ENCODE data around the gene ATG7. TPM values are rescaled to one million over a fixed set of nuclear protein-coding genes. Genes with fewer than 3 reads are reported as not detected.
A peak's percentile ranks its signal among the peaks of the same experiment; 100 is the strongest.

ATG7 gene
- polyA plus RNA-seq, 6 donors from 2014 or later, result 15.5 to 36.9 (median 18.4) TPM

- DNase-seq (no peak), ATAC-seq (ENCODE audit: low read depth in 2 of 2) (no peak)
- Mint-ChIP-seq H3K4me1 (peaks cover 27 to 35% (median 35%) of the 10 kb centered on the region in 3 donors), H3K9me3 (no peaks in the 10 kb centered on the region), H3K27me3 (no peaks in the 10 kb centered on the region), H3K27ac (peak overlapping the region in 2 of 6 donors; percentile 57 to 86), H3K4me3 (no peak overlapping the region), H3K36me3 (peaks cover 7 to 12% of the 10 kb centered on the region in 2 donors)
Observed at GRCh38 chr3:11604139-11604892, 332.1 kb downstream of the ATG7 start.

GRCh38 chr3:11605398-11605797 lies 333.2 kb downstream of the ATG7 start:
- H3K27me3 Mint-ChIP-seq, result no peaks in the 10 kb centered on the region
- H3K9me3 Mint-ChIP-seq, result no peaks in the 10 kb centered on the region
- ATAC-seq (ENCODE audit: low read depth in 2 of 2) (no peak), DNase-seq (no peak)
- peak overlapping the region; percentile 0 to 68 (median 28) for H3K27ac Mint-ChIP-seq
- H3K4me3 Mint-ChIP-seq, result no peak overlapping the region
- H3K4me1 Mint-ChIP-seq, result peaks cover 30 to 44% (median 40%) of the 10 kb centered on the region in 3 donors
- H3K36me3 Mint-ChIP-seq, result peaks cover under 1 to 6% of the 10 kb centered on the region in 2 donors

DNA sequence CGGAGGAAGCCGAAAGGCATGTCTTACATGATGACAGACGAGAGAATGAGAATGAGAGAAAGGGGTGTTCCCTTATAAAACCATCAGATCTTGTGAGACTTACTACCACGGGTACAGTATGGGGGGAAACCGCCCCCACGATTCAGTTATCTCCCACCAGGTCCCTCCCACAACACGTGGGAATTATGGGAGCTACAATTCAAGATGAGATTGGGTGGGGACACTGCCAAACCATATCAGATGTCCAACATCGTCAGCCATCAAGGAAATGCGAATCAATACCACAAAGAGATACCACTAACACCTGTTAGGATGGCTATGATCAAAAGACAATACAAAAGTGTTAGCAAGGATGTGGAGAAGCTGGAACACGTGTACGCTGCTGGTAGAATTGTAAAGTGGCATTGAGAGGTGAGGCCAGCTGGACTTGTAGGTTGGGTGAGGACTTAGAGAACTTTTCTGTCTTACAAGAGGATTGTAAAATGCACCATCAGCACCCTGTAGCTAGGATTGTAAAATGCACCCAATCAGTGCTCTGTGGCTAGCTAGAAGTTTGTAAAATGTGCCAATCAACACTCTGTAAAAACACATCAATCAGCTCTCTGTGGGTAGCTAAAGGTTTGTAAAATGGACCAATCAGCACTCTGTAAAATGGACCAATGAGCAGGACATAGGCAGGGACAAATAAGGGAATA lies 334.0 kb downstream of the ATG7 start:
- H3K36me3 Mint-ChIP-seq, result no peaks in the 10 kb centered on the region
- no peaks in the 10 kb centered on the region for H3K9me3 Mint-ChIP-seq
- no peak overlapping the region for H3K4me3 Mint-ChIP-seq
- no peak for ATAC-seq (ENCODE audit: low read depth in 2 of 2)
- peaks cover 32 to 40% (median 39%) of the 10 kb centered on the region in 3 donors for H3K4me1 Mint-ChIP-seq
- peak overlapping the region in 4 of 6 donors; percentile 49 to 92 (median 70) for H3K27ac Mint-ChIP-seq
- DNase-seq, result no peak
- H3K27me3 Mint-ChIP-seq, result no peaks in the 10 kb centered on the region

DNA sequence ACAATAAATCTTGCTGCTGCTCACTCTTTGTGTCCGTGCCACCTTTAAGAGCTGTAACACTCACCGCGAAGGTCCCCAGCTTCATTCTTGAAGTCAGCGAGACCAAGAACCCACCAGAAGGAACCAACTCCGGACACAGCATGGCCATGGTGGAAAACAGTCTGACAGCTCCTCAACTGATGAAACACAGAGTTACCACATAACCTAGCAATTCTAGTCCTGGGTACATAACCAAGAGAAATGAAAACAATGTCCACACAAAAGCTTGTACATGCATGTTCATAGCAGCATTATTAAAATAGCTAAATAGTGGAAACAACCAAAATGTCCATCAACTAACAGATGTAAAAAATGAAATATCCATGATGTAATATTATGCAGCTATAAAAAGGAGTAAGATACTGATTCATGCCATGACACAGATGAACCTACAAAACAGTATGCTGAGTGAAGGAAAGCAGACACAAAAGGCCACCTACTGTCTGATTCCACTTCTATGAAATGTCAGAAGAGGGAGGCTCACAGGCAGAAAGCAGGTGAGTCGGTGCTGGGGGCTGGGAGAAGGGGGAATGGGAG lies 334.8 kb downstream of the ATG7 start:
- no peaks in the 10 kb centered on the region for H3K9me3 Mint-ChIP-seq
- ATAC-seq (ENCODE audit: low read depth in 2 of 2) (no peak), DNase-seq (no peak)
- H3K4me3 Mint-ChIP-seq, result no peak overlapping the region
- peaks cover 29 to 35% (median 32%) of the 10 kb centered on the region in 3 donors for H3K4me1 Mint-ChIP-seq
- H3K27me3 Mint-ChIP-seq, result no peaks in the 10 kb centered on the region
- H3K36me3 Mint-ChIP-seq, result no peaks in the 10 kb centered on the region
- peak overlapping the region in 4 of 6 donors; percentile 68 to 92 (median 80) for H3K27ac Mint-ChIP-seq

Other genes with a start within 250 kb of the ATG7 start
- not detected for gene HRH1, start 117.9 kb upstream of the ATG7 start, polyA plus RNA-seq (ENCODE audit: low read depth in 6 of 6)